ENCODE results near the gene HFE. TPM values are rescaled to one million over a fixed set of nuclear protein-coding genes. Genes with fewer than 3 reads are reported as not detected.

The HFE gene
- polyA plus RNA-seq, 2 of the 4 experiments (the other 2 are of a cell fraction) = 19.9 to 31.7 TPM

- H3K9me3 ChIP-seq = no peaks in the 10 kb centered on the region
- H3K4me2 ChIP-seq = 0 out of 3 replicates have a peak overlapping the region, but pooled peaks have one; percentile 11
- POLR2A ChIA-PET = interaction anchor here (1.0 kb wide), 1 partner anchor 20 kb away, joined by 3 read pairs; no protein-coding TSS in a partner anchor
- no peak overlapping the region for H3K27ac ChIP-seq
- H3K4me3 ChIP-seq = no peak overlapping the region
- H3K4me1 ChIP-seq = peaks cover 60% of the 10 kb centered on the region; the same call in 2 of the 3 replicates
- CTCF ChIA-PET = interaction anchor here (0.6 kb wide), 1 partner anchor 33 kb away, joined by 3 read pairs; no protein-coding TSS in a partner anchor
- 96% methylated on average over 3 of the region's 3 CpGs for WGBS (ENCODE audit: missing lambda C conversion rate)
- TF ChIP-seq CBX2 (IDR thresholded peaks at IDR 0.05; ENCODE audit: borderline replicate concordance, low read depth) (no peak), NR3C1 (IDR thresholded peaks at IDR 0.05) (no peak)
- FAIRE-seq = no peak
- no peak for ATAC-seq
- DNase-seq (ENCODE audit: low read depth in 1 of 2, low spot score in 1 of 2) = no peak
Measured at GRCh38 chr6:26131618-26132017, 44.4 kb downstream of the HFE start.

GRCh38 chr6:26133730-26134129 lies 46.5 kb downstream of the HFE start:
- TF ChIP-seq HOXB13 (CRISPR knock-in tag; IDR thresholded peaks at IDR 0.05; ENCODE audit: low read depth) (no peak), POLR2AphosphoS2 (conservative IDR thresholded peaks at IDR 0.05; ENCODE audit: low read length) (no peak), RARB (CRISPR knock-in tag; IDR thresholded peaks at IDR 0.05) (no peak), EP300 (IDR thresholded peaks at IDR 0.05) (no peak), TP53 (CRISPR knock-in tag; IDR thresholded peaks at IDR 0.05) (no peak), USF2 (IDR thresholded peaks at IDR 0.05) (no peak), POLR2A (IDR thresholded peaks at IDR 0.05; ENCODE audit: low read length) (no peak), CEBPB (IDR thresholded peaks at IDR 0.05) (no peak), REST (IDR thresholded peaks at IDR 0.05) (no peak), FOSB (CRISPR knock-in tag; IDR thresholded peaks at IDR 0.05) (no peak), ESRRA (IDR thresholded peaks at IDR 0.05; ENCODE audit: borderline replicate concordance, low read length) (no peak), ZNF302 (CRISPR knock-in tag; IDR thresholded peaks at IDR 0.05) (no peak), SREBF2 (IDR thresholded peaks at IDR 0.05) (no peak), ELK1 (IDR thresholded peaks at IDR 0.05; ENCODE audit: low read depth, low read length) (no peak), JUN (IDR thresholded peaks at IDR 0.05) (no peak), RFX5 (IDR thresholded peaks at IDR 0.05) (no peak), CBX8 (IDR thresholded peaks at IDR 0.05) (no peak)
- DNase-seq (ENCODE audit: low read depth in 1 of 2, low spot score in 1 of 2) (no peak), FAIRE-seq (no peak), ATAC-seq (no peak)
- Histone ChIP-seq H3K4me2 (no peak overlapping the region), H3K4me3 (no peak overlapping the region), H3K9me3 (no peaks in the 10 kb centered on the region), H3K27ac (no peak overlapping the region), H3K4me1 (peaks cover 45% of the 10 kb centered on the region; the same call in 2 of the 3 replicates)
- ChIA-PET POLR2A (interaction anchor here (2.0 kb wide), 1 partner anchor 10 kb away, joined by 9 read pairs; a partner anchor contains a TSS), CTCF (no interaction called here)
- 95% methylated on average over 2 of the region's 2 CpGs for WGBS (ENCODE audit: missing lambda C conversion rate)

- no peaks in the 10 kb centered on the region for H3K9me3 ChIP-seq
- ChIA-PET POLR2A (interaction anchor here (0.6 to 2.5 kb wide), 4 partner anchors 8 to 20 kb away, joined by 4 to 8 read pairs (median 6); a partner anchor contains a TSS), CTCF (interaction anchor here (1.1 to 1.3 kb wide), 2 partner anchors 19 to 72 kb away, joined by 3 read pairs; no protein-coding TSS in a partner anchor)
- peaks cover 19% of the 10 kb centered on the region; the same call in 2 of the 3 replicates for H3K4me1 ChIP-seq
- no peak for FAIRE-seq
- ATAC-seq = no peak
- no peak overlapping the region for H3K4me3 ChIP-seq
- no peak for DNase-seq (ENCODE audit: low read depth in 1 of 2, low spot score in 1 of 2)
- H3K4me2 ChIP-seq = no peak overlapping the region; the same call in 2 of the 3 replicates
- H3K27ac ChIP-seq = no peak overlapping the region
- TF ChIP-seq CEBPB (IDR thresholded peaks at IDR 0.05) = no peak
- no peak for TF ChIP-seq KDM1A (IDR thresholded peaks at IDR 0.05; ENCODE audit: low read depth)
- no peak for TF ChIP-seq TP53 (CRISPR knock-in tag; IDR thresholded peaks at IDR 0.05)
- TF ChIP-seq POLR2A (IDR thresholded peaks at IDR 0.05; ENCODE audit: low read length) = no peak
- TF ChIP-seq HOXB13 (CRISPR knock-in tag; IDR thresholded peaks at IDR 0.05; ENCODE audit: low read depth) = no peak
- TF ChIP-seq RARB (CRISPR knock-in tag; IDR thresholded peaks at IDR 0.05) = no peak
- TF ChIP-seq USF2 (IDR thresholded peaks at IDR 0.05) = no peak
- no peak for TF ChIP-seq ELK1 (IDR thresholded peaks at IDR 0.05; ENCODE audit: low read depth, low read length)
- no peak for TF ChIP-seq FOSL2 (IDR thresholded peaks at IDR 0.05)
- no peak for TF ChIP-seq FOSL2 (CRISPR knock-in tag; IDR thresholded peaks at IDR 0.05)
- no peak for TF ChIP-seq ZFP36 (IDR thresholded peaks at IDR 0.05; ENCODE audit: borderline replicate concordance, partially characterized antibody)
- no peak for TF ChIP-seq KDM5A (IDR thresholded peaks at IDR 0.05)
- TF ChIP-seq ZSCAN20 (CRISPR knock-in tag; IDR thresholded peaks at IDR 0.05) = no peak
- no peak for TF ChIP-seq RFX5 (IDR thresholded peaks at IDR 0.05)
- no peak for TF ChIP-seq NR3C1 (IDR thresholded peaks at IDR 0.05)
Measured at GRCh38 chr6:26136321-26136720, 49.1 kb downstream of the HFE start.

Measured in A549 (cell line).